Dermis microvascular lymphatic vessel endothelial cell (primary cell): Measurements from ENCODE around the gene TMEM145. TPM values are rescaled to one million over a fixed set of nuclear protein-coding genes. Genes with fewer than 3 reads are reported as not detected.

ENCODE experiments used
- DNase-seq, 2 donors: peaks; one replicate each; pipeline versions ENCODE4 v3.0.0 to v3.0.0-alpha.2; 2010; ENCODE audit warnings: low read depth in 2 of 2
- total RNA-seq: library from RNA; depleted of rRNA; stranded (reverse); fragments of >200 nt; gene quantifications from 2 replicates; pipeline ENCODE4 v1.2.1, GENCODE V29; 2014

Gene TMEM145
- total RNA-seq, 1 donor from 2014 or later = 0.26 TPM

GRCh38 chr19:42288881-42289555 is 24.1 kb upstream of the TMEM145 start:
- no peak for DNase-seq

- no peak for DNase-seq
Measured at GRCh38 chr19:42289556-42290041, 23.5 kb upstream of the TMEM145 start.

GRCh38 chr19:42290136-42290522 is 23.0 kb upstream of the TMEM145 start:
- no peak for DNase-seq

- DNase-seq = peak in 1 of 2 donors; percentile 64
Measured at GRCh38 chr19:42290523-42291434, 22.3 kb upstream of the TMEM145 start.

- no peak for DNase-seq
Measured at GRCh38 chr19:42291435-42291810, 21.7 kb upstream of the TMEM145 start.

- no peak for DNase-seq
Measured at GRCh38 chr19:42292042-42292960, 20.8 kb upstream of the TMEM145 start.

- DNase-seq = no peak
Measured at GRCh38 chr19:42292963-42293362, 20.1 kb upstream of the TMEM145 start.

- no peak for DNase-seq
Measured at GRCh38 chr19:42293540-42293939, 19.6 kb upstream of the TMEM145 start.

GRCh38 chr19:42293948-42294347 is 19.2 kb upstream of the TMEM145 start:
- no peak for DNase-seq

- DNase-seq = no peak
Measured at GRCh38 chr19:42294471-42295137, 18.5 kb upstream of the TMEM145 start.

- DNase-seq = no peak
Measured at GRCh38 chr19:42295342-42295741, 17.8 kb upstream of the TMEM145 start.

GRCh38 chr19:42295831-42296525 is 17.1 kb upstream of the TMEM145 start:
- peak in 1 of 2 donors; percentile 68 for DNase-seq

- no peak for DNase-seq
Measured at GRCh38 chr19:42297039-42297438, 16.1 kb upstream of the TMEM145 start.

- DNase-seq = no peak
Measured at GRCh38 chr19:42301646-42302203, 11.4 kb upstream of the TMEM145 start, which contains the start of gene PRR19. TSS of gene PRR19 (plus strand) at chr19:42302132. CDS start at chr19:42309585, 7,453 bp downstream.

- DNase-seq = no peak
Measured at GRCh38 chr19:42303101-42303464, 10.0 kb upstream of the TMEM145 start.

GRCh38 chr19:42303876-42304275 is 9.2 kb upstream of the TMEM145 start:
- no peak for DNase-seq

GRCh38 chr19:42306646-42307045 is 6.5 kb upstream of the TMEM145 start:
- DNase-seq = no peak

GRCh38 chr19:42309686-42310085 is 3.4 kb upstream of the TMEM145 start:
- no peak for DNase-seq

GRCh38 chr19:42311657-42312056 is 1.5 kb upstream of the TMEM145 start:
- DNase-seq = no peak

GRCh38 chr19:42312370-42312769 is 739 bp upstream of the TMEM145 start:
- no peak for DNase-seq
